GM06990 (cell line): ENCODE results near the gene RAB37.

Source experiments
- DNase-seq: peaks from one replicate; pipeline ENCODE4 v3.0.0-alpha.2; 2011; ENCODE audit not compliant: insufficient read length; ENCODE audit errors: extremely low read depth
- H3K27me3 ChIP-seq: replicated peaks from 2 replicates; pipeline ENCODE4 v1.6.0; 2011; ENCODE audit warnings: low read length; ENCODE audit not compliant: control insufficient read depth, insufficient read depth
- H3K36me3 ChIP-seq: 2 replicates; pipeline ENCODE4 v1.5.1; 2011; ENCODE audit warnings: low read length; ENCODE audit not compliant: control insufficient read depth, insufficient read depth
- H3K4me3 ChIP-seq: replicated peaks from 2 replicates; pipeline ENCODE4 v1.5.1; 2011; ENCODE audit warnings: low read depth, mild to moderate bottlenecking, control low read depth, low read length
- TF ChIP-seq, protein P1 (sequence below): IDR thresholded peaks from 2 replicates; pipeline ENCODE4 v1.5.1; 2011; ENCODE audit warnings: low read length, control low read depth, mild to moderate bottlenecking, inconsistent platforms; ENCODE audit not compliant: insufficient read depth, poor library complexity, severe bottlenecking

RAB37 gene

DNA sequence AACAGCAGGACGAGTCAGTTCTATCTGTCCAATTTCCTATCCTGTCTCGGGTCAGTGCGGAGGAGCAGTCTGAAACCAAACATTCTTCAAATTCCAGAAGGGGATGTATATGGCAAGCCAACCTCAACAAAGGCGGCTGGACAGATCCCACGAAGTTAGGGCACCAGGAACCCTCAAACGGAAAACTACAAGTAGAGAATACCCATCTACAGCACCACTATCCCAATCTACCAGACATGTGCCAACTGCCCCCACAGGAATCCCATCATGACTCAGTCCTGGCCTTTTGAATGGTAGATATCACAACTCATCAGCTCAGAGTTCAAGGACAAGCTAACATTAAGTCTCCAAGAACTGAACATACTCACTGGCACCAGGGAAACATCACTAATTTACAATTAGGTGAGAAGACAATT lies 36.8 kb downstream of the RAB37 start:
- Histone ChIP-seq H3K36me3 (peaks cover 27% of the 10 kb centered on the region), H3K4me3 (no peak overlapping the region), H3K27me3 (no peaks in the 10 kb centered on the region)
- TF ChIP-seq, protein P1, sequence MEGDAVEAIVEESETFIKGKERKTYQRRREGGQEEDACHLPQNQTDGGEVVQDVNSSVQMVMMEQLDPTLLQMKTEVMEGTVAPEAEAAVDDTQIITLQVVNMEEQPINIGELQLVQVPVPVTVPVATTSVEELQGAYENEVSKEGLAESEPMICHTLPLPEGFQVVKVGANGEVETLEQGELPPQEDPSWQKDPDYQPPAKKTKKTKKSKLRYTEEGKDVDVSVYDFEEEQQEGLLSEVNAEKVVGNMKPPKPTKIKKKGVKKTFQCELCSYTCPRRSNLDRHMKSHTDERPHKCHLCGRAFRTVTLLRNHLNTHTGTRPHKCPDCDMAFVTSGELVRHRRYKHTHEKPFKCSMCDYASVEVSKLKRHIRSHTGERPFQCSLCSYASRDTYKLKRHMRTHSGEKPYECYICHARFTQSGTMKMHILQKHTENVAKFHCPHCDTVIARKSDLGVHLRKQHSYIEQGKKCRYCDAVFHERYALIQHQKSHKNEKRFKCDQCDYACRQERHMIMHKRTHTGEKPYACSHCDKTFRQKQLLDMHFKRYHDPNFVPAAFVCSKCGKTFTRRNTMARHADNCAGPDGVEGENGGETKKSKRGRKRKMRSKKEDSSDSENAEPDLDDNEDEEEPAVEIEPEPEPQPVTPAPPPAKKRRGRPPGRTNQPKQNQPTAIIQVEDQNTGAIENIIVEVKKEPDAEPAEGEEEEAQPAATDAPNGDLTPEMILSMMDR: no peak
- DNase-seq: no peak

DNA sequence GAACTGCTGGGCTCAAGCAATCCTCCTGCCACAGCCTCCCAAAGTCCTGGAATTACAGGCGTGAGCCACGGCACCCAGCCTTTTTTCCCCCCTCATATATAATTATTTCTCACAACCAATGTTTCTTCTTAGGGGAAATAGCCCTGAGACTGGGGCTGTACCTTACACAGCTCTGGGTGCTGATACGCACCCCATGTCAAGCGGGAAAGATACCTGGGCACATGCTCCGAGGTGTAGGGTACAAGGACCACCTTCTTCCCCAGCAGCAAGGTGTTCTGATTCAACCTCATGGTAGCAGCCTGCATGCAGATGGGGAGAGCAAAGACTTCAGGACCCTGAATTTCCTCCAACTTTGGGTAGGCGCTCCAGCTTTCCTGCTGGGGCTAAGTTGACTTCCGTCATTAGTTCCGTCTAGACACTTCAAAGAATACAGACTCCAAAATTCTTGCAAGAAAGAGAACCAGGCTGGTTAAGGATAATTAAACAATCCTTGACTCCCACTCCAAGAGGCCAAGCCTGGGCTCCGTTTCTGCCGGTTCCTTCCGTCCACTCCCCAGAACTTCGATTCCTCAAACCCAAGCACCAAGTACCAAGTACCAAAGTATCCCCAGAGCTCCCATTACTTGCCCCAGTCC lies 38.5 kb downstream of the RAB37 start:
- TF ChIP-seq, protein P1: no peak
- Histone ChIP-seq H3K36me3 (peaks cover 25% of the 10 kb centered on the region), H3K27me3 (no peaks in the 10 kb centered on the region), H3K4me3 (peak overlapping the region; percentile 91)
- no peak for DNase-seq

DNA sequence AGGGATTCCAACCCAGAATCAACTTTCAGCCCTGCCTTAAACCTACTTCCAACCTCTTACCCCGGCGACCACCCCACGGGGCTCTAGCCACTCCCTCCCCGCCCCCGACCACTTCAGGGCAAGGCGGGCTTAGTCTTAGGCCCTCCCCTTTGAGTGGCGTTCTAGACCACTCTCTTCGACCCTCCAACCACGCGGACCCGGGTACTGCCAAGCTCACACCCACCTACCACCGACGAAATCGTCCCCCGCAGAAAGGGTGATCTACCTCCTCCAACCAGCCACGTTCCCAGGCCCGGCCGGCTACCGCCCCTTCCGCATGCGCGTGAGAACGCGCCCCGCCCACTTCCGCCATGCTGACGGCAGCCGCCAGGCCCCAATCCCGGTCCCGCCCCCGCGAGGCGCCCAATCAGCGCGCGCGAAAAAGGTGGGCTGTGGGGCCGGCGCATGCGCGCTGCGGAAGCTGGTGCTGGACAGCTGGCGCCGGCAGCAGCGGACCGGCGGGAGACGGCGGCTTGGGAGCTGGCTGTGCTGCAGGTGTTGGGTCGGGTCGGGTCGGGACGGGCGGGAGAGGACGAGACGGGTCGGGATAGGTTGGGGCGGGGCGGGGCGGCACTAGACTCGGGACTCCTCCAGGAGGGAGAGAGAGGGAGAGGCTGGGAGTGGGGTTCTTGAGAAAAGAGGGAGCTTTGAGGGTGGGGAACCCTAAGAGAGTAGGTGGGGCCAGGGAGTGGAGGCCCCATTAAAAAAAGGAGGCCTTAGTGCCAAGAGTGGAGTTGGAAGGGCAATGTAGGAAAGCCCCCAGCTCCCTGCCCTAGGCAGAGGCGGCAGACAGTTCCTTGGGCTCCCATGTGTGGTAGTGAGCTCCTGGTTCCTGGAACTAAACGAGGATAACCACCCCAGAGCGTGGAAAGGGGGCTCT lies 39.2 kb downstream of the RAB37 start, which contains the start of gene NAT9:
TSS of gene NAT9 (minus strand) at position 302 of the 919 bp plus-strand sequence. CDS start 647 bp downstream, outside the sequence.
- TF ChIP-seq, protein P1: no peak
- peak; percentile 98 for DNase-seq
- Histone ChIP-seq H3K36me3 (peaks cover 20% of the 10 kb centered on the region), H3K4me3 (peak within 1 kb of the TSS; percentile 91), H3K27me3 (no peaks in the 10 kb centered on the region)

DNA sequence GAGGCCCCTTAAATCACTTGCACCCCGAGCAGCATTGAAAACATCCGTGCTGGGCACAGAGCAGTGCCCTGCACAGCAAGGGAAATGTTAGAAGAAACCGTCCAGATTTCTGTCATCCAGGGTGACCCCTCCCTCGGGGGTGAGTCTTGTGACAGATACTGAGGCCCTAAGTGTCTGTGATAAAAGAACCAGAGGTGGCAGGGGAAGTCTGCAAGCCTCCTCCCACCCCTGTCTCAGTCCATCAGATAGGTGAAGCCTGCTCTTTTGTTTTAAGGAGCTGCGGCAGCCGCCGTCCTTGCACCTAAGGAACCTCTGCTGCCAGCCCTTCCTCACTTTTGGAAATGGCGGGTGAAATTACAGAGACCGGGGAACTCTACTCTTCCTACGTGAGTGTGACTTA lies 39.9 kb downstream of the RAB37 start:
- H3K27me3 ChIP-seq: no peaks in the 10 kb centered on the region
- DNase-seq: no peak
- TF ChIP-seq, protein P1: no peak
- peak overlapping the region; percentile 91 for H3K4me3 ChIP-seq
- H3K36me3 ChIP-seq: peaks cover 15% of the 10 kb centered on the region

DNA sequence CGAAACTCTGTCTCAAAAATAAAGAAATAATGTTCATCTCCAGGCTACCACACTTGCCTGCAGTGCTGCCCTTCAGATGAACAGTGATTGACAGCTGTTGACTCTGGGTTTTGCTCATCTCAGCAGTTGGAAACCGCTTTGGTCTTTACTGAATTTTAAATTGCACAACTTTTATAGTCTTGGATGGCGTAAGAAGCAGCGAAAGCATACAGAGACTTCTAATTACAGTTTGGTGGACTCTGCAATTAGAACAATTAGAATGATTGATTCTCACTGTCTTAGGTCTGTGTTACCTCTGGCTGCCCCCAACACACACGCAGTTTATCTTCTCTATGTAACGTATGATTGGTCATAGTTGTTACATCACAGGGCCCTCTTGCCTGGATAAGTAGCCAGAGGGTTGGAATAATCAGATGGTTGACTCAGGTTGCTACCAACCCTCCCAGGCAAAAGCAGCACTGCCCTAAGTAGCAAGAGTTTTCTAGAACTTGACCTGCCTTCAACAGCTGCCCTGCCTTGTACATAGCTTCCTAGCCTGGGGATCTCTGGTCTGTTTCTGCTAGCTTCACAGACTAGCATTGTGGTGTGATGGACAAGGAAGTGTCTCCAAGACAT lies 41.0 kb downstream of the RAB37 start:
- Histone ChIP-seq H3K27me3 (no peaks in the 10 kb centered on the region), H3K4me3 (no peak overlapping the region), H3K36me3 (peaks cover 5% of the 10 kb centered on the region; the same call in 1 of the 2 replicates)
- no peak for DNase-seq
- TF ChIP-seq, protein P1: no peak
